ENCODE measurements around the gene JMJD4. TPM values are rescaled to one million over a fixed set of nuclear protein-coding genes. Genes with fewer than 3 reads are reported as not detected.

JMJD4 gene
- total RNA-seq, 3 donors from 2014 or later (not counting 1 experiment from before 2014, with no cell fraction given), result 8.8 to 12.4 (median 12.3) TPM

- WGBS (ENCODE audit: insufficient coverage), result 94% methylated on average over 6 of the region's 7 CpGs
- Mint-ChIP-seq H3K4me1 (peaks cover 7 to 13% of the 10 kb centered on the region in 2 donors), H3K27ac (no peak overlapping the region), H3K4me3 (no peak overlapping the region), H3K27me3 (ENCODE audit: low read depth in 2 of 2) (no peaks in the 10 kb centered on the region), H3K36me3 (no peaks in the 10 kb centered on the region), H3K9me3 (no peaks in the 10 kb centered on the region)
- Histone ChIP-seq H3K36me3 (ENCODE audit: control insufficient read depth, insufficient read depth, low read length) (peaks cover 22% of the 10 kb centered on the region), H3K4me1 (ENCODE audit: control insufficient read depth, insufficient read depth, low read length) (no peaks in the 10 kb centered on the region), H3K27ac (ENCODE audit: low read length) (no peak overlapping the region), H3K4me3 (ENCODE audit: low read length) (no peak overlapping the region), H3K9me3 (ENCODE audit: control insufficient read depth, insufficient read depth, low read length) (no peaks in the 10 kb centered on the region), H3K27me3 (ENCODE audit: control insufficient read depth, insufficient read depth, low read length) (no peaks in the 10 kb centered on the region)
- no peak for TF ChIP-seq CTCF (IDR thresholded peaks at IDR 0.05)
- no peak for ATAC-seq
- intact Hi-C loops (cut with micrococcal nuclease), result no loop called here
- no peak for DNase-seq
Observed at GRCh38 chr1:227753999-227754711, 19.1 kb upstream of the JMJD4 start.

GRCh38 chr1:227749916-227750710, 15.0 kb upstream of the JMJD4 start:
- no peak overlapping the region for H3K27ac Mint-ChIP-seq
- DNase-seq (no peak), ATAC-seq (no peak)
- H3K27ac ChIP-seq (ENCODE audit: low read length), result no peak overlapping the region
- no peaks in the 10 kb centered on the region for H3K27me3 ChIP-seq (ENCODE audit: control insufficient read depth, insufficient read depth, low read length)
- H3K4me1 ChIP-seq (ENCODE audit: control insufficient read depth, insufficient read depth, low read length), result peaks cover 5% of the 10 kb centered on the region
- H3K27me3 Mint-ChIP-seq (ENCODE audit: low read depth in 2 of 2), result no peaks in the 10 kb centered on the region
- H3K9me3 ChIP-seq (ENCODE audit: control insufficient read depth, insufficient read depth, low read length), result no peaks in the 10 kb centered on the region
- H3K9me3 Mint-ChIP-seq, result no peaks in the 10 kb centered on the region
- intact Hi-C loops (cut with micrococcal nuclease), result no loop called here
- H3K36me3 ChIP-seq (ENCODE audit: control insufficient read depth, insufficient read depth, low read length), result peaks cover 19% of the 10 kb centered on the region
- H3K36me3 Mint-ChIP-seq, result no peaks in the 10 kb centered on the region
- 97% methylated on average over 19 of the region's 19 CpGs for WGBS (ENCODE audit: insufficient coverage)
- peaks cover 13 to 22% of the 10 kb centered on the region in 2 donors for H3K4me1 Mint-ChIP-seq
- TF ChIP-seq CTCF (IDR thresholded peaks at IDR 0.05), result no peak
- H3K4me3 ChIP-seq (ENCODE audit: low read length), result no peak overlapping the region
- no peak overlapping the region for H3K4me3 Mint-ChIP-seq

GRCh38 chr1:227749225-227749624, 14.1 kb upstream of the JMJD4 start:
- no peak overlapping the region for H3K27ac ChIP-seq (ENCODE audit: low read length)
- no peak overlapping the region for H3K4me3 ChIP-seq (ENCODE audit: low read length)
- intact Hi-C loops (cut with micrococcal nuclease), result no loop called here
- WGBS (ENCODE audit: insufficient coverage), result 95% methylated on average over 7 of the region's 7 CpGs
- no peak for TF ChIP-seq CTCF (IDR thresholded peaks at IDR 0.05)
- H3K4me1 ChIP-seq (ENCODE audit: control insufficient read depth, insufficient read depth, low read length), result peaks cover 5% of the 10 kb centered on the region
- no peak for ATAC-seq
- H3K36me3 ChIP-seq (ENCODE audit: control insufficient read depth, insufficient read depth, low read length), result peaks cover 19% of the 10 kb centered on the region
- no peaks in the 10 kb centered on the region for H3K36me3 Mint-ChIP-seq
- H3K4me1 Mint-ChIP-seq, result peaks cover 15 to 22% of the 10 kb centered on the region in 2 donors
- no peak overlapping the region for H3K27ac Mint-ChIP-seq
- no peak overlapping the region for H3K4me3 Mint-ChIP-seq
- H3K27me3 Mint-ChIP-seq (ENCODE audit: low read depth in 2 of 2), result no peaks in the 10 kb centered on the region
- no peaks in the 10 kb centered on the region for H3K9me3 ChIP-seq (ENCODE audit: control insufficient read depth, insufficient read depth, low read length)
- no peaks in the 10 kb centered on the region for H3K27me3 ChIP-seq (ENCODE audit: control insufficient read depth, insufficient read depth, low read length)
- no peak for DNase-seq
- no peaks in the 10 kb centered on the region for H3K9me3 Mint-ChIP-seq
